Activated T-cell treated with anti-CD3 and anti-CD28 coated beads, Interleukin-2, amount 50 U/mL, for 4 hours (primary cell): ENCODE results near the gene MARCHF11. TPM values are rescaled to one million over a fixed set of nuclear protein-coding genes. Genes with fewer than 3 reads are reported as not detected.

ENCODE experiments used
- ATAC-seq, 2 donors: fragments of 200-7000 bp; cut with Tn5 transposase; one replicate each; pipeline ENCODE4 v1.10.0; 2021
- DNase-seq: peaks from one replicate; pipeline ENCODE4 v3.0.0-alpha.2; 2020
- H3K27me3 Mint-ChIP-seq: one replicate; pipeline ENCODE4 v1.8.0; 2021; ENCODE audit warnings: low read depth, mixed read lengths
- H3K36me3 Mint-ChIP-seq: one replicate; pipeline ENCODE4 v1.8.0; 2022; ENCODE audit warnings: mixed read lengths; ENCODE audit not compliant: insufficient read depth
- H3K4me1 Mint-ChIP-seq: one replicate; pipeline ENCODE4 v1.8.0; 2021; ENCODE audit warnings: low read depth, mixed read lengths
- H3K4me3 Mint-ChIP-seq: one replicate; pipeline ENCODE4 v1.8.0; 2021; ENCODE audit warnings: mild to moderate bottlenecking, moderate library complexity, mixed read lengths
- H3K9me3 Mint-ChIP-seq: one replicate; pipeline ENCODE4 v1.8.0; 2021; ENCODE audit warnings: mixed read lengths
- total RNA-seq, 3 donors: library from RNA; stranded (reverse); gene quantifications; one replicate each; pipeline ENCODE4 v1.2.1, GENCODE V29; 2021

The MARCHF11 gene
- total RNA-seq, 3 donors from 2014 or later, result not detected

GRCh38 chr5:16144416-16144815 lies 35.2 kb downstream of the MARCHF11 start:
- Mint-ChIP-seq H3K27me3 (peaks cover 3% of the 10 kb centered on the region), H3K36me3 (no peaks in the 10 kb centered on the region), H3K4me1 (no peaks in the 10 kb centered on the region), H3K9me3 (peaks cover under 1% of the 10 kb centered on the region), H3K4me3 (no peak overlapping the region)
- ATAC-seq, result no peak
- no peak for DNase-seq

GRCh38 chr5:16143361-16144049 lies 36.1 kb downstream of the MARCHF11 start:
- H3K36me3 Mint-ChIP-seq, result no peaks in the 10 kb centered on the region
- DNase-seq (no peak), ATAC-seq (no peak)
- no peak overlapping the region for H3K4me3 Mint-ChIP-seq
- H3K9me3 Mint-ChIP-seq, result no peaks in the 10 kb centered on the region
- H3K4me1 Mint-ChIP-seq, result no peaks in the 10 kb centered on the region
- peaks cover 3% of the 10 kb centered on the region for H3K27me3 Mint-ChIP-seq

DNA sequence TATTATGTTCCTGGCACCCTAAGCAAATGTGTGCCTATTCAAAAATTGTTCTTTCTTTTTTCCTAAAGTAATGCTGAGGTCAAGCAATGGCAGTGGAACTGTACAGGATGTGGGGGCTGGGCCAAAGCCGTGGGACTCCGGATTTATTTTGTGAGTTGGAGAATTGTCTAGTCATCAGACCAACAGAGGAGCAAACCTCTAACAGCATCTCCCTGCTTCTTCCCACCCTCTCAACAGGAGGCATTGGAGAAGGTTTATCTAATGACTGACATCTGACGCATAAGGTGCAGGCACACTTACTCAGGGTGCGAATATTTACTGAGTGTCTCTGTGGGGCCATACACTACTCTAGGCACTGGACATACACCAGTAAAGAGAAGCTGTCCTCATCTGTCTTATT lies 38.6 kb downstream of the MARCHF11 start:
- no peak overlapping the region for H3K4me3 Mint-ChIP-seq

GRCh38 chr5:16140417-16140816 lies 39.2 kb downstream of the MARCHF11 start:
- H3K9me3 Mint-ChIP-seq, result peaks cover 10% of the 10 kb centered on the region
- no peaks in the 10 kb centered on the region for H3K4me1 Mint-ChIP-seq
- ATAC-seq, result no peak
- no peak overlapping the region for H3K4me3 Mint-ChIP-seq
- H3K27me3 Mint-ChIP-seq, result no peaks in the 10 kb centered on the region
- DNase-seq, result no peak
- H3K36me3 Mint-ChIP-seq, result no peaks in the 10 kb centered on the region

More for the DNA sequence above, 38.6 kb downstream of the MARCHF11 start:
- Mint-ChIP-seq H3K36me3 (no peaks in the 10 kb centered on the region), H3K4me1 (no peaks in the 10 kb centered on the region), H3K27me3 (no peaks in the 10 kb centered on the region), H3K9me3 (peaks cover 10% of the 10 kb centered on the region)
- DNase-seq (no peak), ATAC-seq (no peak)

- Mint-ChIP-seq H3K9me3 (peaks cover 14% of the 10 kb centered on the region), H3K4me1 (no peaks in the 10 kb centered on the region), H3K27me3 (no peaks in the 10 kb centered on the region), H3K4me3 (no peak overlapping the region), H3K36me3 (no peaks in the 10 kb centered on the region)
- ATAC-seq, result no peak
- DNase-seq, result no peak
Observed at GRCh38 chr5:16137177-16137576, 42.4 kb downstream of the MARCHF11 start.

GRCh38 chr5:16135506-16135905 lies 44.1 kb downstream of the MARCHF11 start:
- Mint-ChIP-seq H3K4me3 (no peak overlapping the region), H3K9me3 (peaks cover 14% of the 10 kb centered on the region), H3K4me1 (no peaks in the 10 kb centered on the region), H3K36me3 (no peaks in the 10 kb centered on the region), H3K27me3 (no peaks in the 10 kb centered on the region)
- DNase-seq (no peak), ATAC-seq (no peak)

DNA sequence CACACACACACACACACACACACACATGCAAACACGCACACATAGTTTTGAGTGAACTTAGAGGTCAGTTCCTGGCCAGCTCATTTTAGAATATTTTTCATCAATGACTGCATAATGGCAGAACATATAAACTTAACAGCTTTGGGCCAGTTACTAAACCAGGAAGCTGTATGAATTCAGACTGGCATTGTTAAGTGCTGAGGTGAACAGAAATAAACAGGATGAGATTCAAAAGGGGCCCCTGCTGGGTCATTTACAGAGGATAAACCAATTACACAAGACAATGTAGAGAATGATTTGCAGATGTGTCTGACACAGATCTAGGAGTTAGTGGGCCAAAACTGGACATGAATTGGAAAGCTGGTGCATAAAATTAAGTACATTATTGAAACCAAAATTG lies 44.6 kb downstream of the MARCHF11 start:
- no peak overlapping the region for H3K4me3 Mint-ChIP-seq
- H3K4me1 Mint-ChIP-seq, result no peaks in the 10 kb centered on the region
- H3K36me3 Mint-ChIP-seq, result no peaks in the 10 kb centered on the region
- peaks cover 14% of the 10 kb centered on the region for H3K9me3 Mint-ChIP-seq
- no peak for ATAC-seq
- no peak for DNase-seq
- no peaks in the 10 kb centered on the region for H3K27me3 Mint-ChIP-seq

DNA sequence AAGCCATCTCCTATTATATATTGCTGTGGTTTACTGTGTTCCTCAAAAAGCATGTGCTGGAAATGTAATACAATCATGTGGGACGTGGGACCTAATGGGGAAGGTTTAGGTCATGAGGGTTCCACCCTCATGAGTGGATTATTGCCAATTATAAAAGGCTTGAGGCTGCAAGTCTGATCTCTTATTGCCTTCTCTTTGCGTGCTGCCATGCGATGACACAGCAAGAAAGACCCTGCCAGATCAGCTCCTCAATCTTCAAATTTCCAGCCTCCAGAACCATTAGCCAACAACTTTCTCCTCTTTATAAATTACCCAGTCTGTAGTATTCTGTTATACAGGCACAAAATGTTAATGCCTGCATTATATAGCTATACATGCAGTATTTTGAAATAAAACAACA lies 45.4 kb downstream of the MARCHF11 start:
- Mint-ChIP-seq H3K4me1 (no peaks in the 10 kb centered on the region), H3K9me3 (peaks cover 14% of the 10 kb centered on the region), H3K4me3 (no peak overlapping the region), H3K27me3 (no peaks in the 10 kb centered on the region), H3K36me3 (no peaks in the 10 kb centered on the region)
- ATAC-seq (no peak), DNase-seq (no peak)

GRCh38 chr5:16131878-16132277 lies 47.7 kb downstream of the MARCHF11 start:
- peaks cover 7% of the 10 kb centered on the region for H3K9me3 Mint-ChIP-seq
- no peak for ATAC-seq
- H3K36me3 Mint-ChIP-seq, result no peaks in the 10 kb centered on the region
- H3K4me3 Mint-ChIP-seq, result no peak overlapping the region
- DNase-seq, result no peak
- H3K27me3 Mint-ChIP-seq, result no peaks in the 10 kb centered on the region
- H3K4me1 Mint-ChIP-seq, result no peaks in the 10 kb centered on the region

DNA sequence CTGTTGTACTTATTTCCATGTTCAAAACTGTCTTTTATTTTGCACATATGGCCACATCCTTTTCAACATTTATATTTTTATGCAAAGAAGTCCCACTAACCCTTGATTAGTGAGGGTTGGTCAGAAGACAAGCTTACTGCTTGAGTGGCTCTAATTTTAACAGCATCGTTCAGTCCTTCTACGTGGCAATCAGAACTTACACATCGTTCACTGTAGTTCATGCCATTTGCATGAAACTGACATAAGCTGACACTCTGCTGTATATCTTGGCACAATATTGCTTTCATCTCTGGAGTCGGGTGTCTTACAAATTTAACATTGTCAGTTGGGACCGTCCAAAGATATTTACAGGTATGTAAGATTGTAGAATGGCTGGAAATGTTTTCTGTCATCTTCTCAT lies 50.6 kb downstream of the MARCHF11 start:
- no peak for DNase-seq
- peaks cover 4% of the 10 kb centered on the region for H3K9me3 Mint-ChIP-seq

DNA sequence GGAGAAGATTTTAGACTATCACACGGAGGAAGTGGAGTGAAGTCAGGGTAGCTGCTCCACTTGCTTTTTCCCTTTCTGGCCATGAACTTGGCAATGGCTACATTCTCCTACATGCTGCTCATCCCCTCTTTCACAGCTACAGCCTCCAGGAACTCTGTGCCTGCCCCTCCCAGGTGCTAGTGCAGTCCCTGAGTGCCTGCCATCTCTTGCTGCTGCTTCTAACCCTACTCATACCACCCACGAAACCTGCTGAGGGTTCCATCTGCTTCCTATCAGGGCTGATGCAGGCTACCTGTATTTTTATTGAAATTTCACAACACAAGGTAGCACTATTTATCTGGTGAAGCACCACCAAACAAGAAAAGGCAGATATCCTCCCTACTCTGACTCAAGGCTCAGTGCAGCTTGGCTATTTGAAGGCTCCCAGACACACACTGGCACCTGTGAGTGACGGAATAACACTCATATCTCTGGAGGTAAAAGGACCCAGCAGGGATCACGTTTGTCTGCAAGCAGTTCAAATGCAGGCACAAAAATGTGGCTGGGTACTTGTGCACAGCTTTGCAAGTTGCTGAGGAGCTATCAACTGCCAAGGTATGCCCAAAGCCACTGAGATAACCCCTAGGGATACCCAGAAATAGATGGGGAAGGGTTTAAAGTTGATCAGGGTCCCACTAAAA lies 51.6 kb downstream of the MARCHF11 start:
- Mint-ChIP-seq H3K27me3 (no peaks in the 10 kb centered on the region), H3K4me1 (no peaks in the 10 kb centered on the region), H3K9me3 (peaks cover 3% of the 10 kb centered on the region), H3K36me3 (no peaks in the 10 kb centered on the region), H3K4me3 (no peak overlapping the region)
- ATAC-seq (no peak), DNase-seq (no peak)

More for the DNA sequence above, 50.6 kb downstream of the MARCHF11 start:
- H3K27me3 Mint-ChIP-seq, result no peaks in the 10 kb centered on the region
- H3K4me1 Mint-ChIP-seq, result no peaks in the 10 kb centered on the region
- H3K4me3 Mint-ChIP-seq, result no peak overlapping the region
- H3K36me3 Mint-ChIP-seq, result no peaks in the 10 kb centered on the region
- ATAC-seq, result no peak

- ATAC-seq (no peak), DNase-seq (no peak)
- Mint-ChIP-seq H3K4me3 (no peak overlapping the region), H3K9me3 (peaks cover 11% of the 10 kb centered on the region), H3K36me3 (no peaks in the 10 kb centered on the region), H3K27me3 (no peaks in the 10 kb centered on the region), H3K4me1 (no peaks in the 10 kb centered on the region)
Observed at GRCh38 chr5:16120579-16120978, 59.0 kb downstream of the MARCHF11 start.

- peaks cover 11% of the 10 kb centered on the region for H3K9me3 Mint-ChIP-seq
- no peaks in the 10 kb centered on the region for H3K27me3 Mint-ChIP-seq
- no peak overlapping the region for H3K4me3 Mint-ChIP-seq
- no peak for ATAC-seq
- DNase-seq, result no peak
- no peaks in the 10 kb centered on the region for H3K36me3 Mint-ChIP-seq
- no peaks in the 10 kb centered on the region for H3K4me1 Mint-ChIP-seq
Observed at GRCh38 chr5:16119790-16120189, 59.8 kb downstream of the MARCHF11 start.

- ATAC-seq, result no peak
Observed at GRCh38 chr5:16115140-16115539, 64.5 kb downstream of the MARCHF11 start.

DNA sequence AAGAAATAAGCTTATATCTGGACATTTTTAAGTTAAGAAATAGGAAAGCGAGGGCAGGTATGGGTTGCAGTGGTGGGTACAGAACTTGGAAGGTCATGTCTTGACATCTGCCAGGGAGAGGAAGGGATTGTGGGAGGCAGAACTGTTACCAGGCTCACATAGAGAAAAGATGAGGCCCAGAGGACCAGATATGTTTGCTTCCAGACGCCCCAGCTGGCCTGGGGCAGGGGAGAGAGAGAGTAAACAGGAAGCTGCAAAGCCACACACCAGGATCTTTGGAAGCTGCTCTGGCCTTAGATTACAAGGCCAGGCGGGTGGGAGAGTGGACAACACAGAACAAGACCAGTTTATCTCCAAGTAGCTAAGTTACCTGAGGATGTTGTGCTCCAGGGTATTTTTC lies 71.2 kb downstream of the MARCHF11 start:
- H3K4me1 Mint-ChIP-seq, result no peaks in the 10 kb centered on the region
- peaks cover 14% of the 10 kb centered on the region for H3K9me3 Mint-ChIP-seq
- ATAC-seq, result no peak
- no peak for DNase-seq
- H3K27me3 Mint-ChIP-seq, result no peaks in the 10 kb centered on the region
- H3K4me3 Mint-ChIP-seq, result no peak overlapping the region
- no peaks in the 10 kb centered on the region for H3K36me3 Mint-ChIP-seq

More at GRCh38 chr5:16115140-16115539, 64.5 kb downstream of the MARCHF11 start:
- no peaks in the 10 kb centered on the region for H3K36me3 Mint-ChIP-seq
- H3K9me3 Mint-ChIP-seq, result peaks cover 19% of the 10 kb centered on the region
- DNase-seq, result no peak
- H3K4me3 Mint-ChIP-seq, result no peak overlapping the region
- no peaks in the 10 kb centered on the region for H3K4me1 Mint-ChIP-seq
- H3K27me3 Mint-ChIP-seq, result no peaks in the 10 kb centered on the region
